ENCODE data around the gene DGLUCY.

The DGLUCY gene

GRCh38 chr14:91272341-91273272, 158.7 kb downstream of the DGLUCY start:
- Histone ChIP-seq H3K4me2 (ENCODE audit: insufficient read depth, low read length) (no peak overlapping the region), H3K4me1 (ENCODE audit: insufficient read depth, low read length) (no peaks in the 10 kb centered on the region), H3K9ac (ENCODE audit: low read depth, low read length) (no peak overlapping the region), H2AFZ (ENCODE audit: low read depth, low read length) (no peak overlapping the region), H3K27ac (ENCODE audit: low read length) (no peak overlapping the region), H4K20me1 (ENCODE audit: insufficient read depth, low read length) (no peaks in the 10 kb centered on the region), H3K36me3 (ENCODE audit: insufficient read depth, low read length) (peaks cover 65% of the 10 kb centered on the region), H3K27me3 (ENCODE audit: insufficient read depth, low read length, poor library complexity) (no peaks in the 10 kb centered on the region), H3K79me2 (ENCODE audit: insufficient read depth, low read length) (no peaks in the 10 kb centered on the region), H3K4me3 (ENCODE audit: low read depth in 1 of 2, low read length in 2 of 2) (no peak overlapping the region), H3K9me3 (ENCODE audit: insufficient read depth, low read length, severe bottlenecking) (no peaks in the 10 kb centered on the region)
- ATAC-seq (ENCODE audit: insufficient read depth, low read depth) (no peak), DNase-seq (no peak)
- no peak for TF ChIP-seq EZH2 (IDR thresholded peaks at IDR 0.05; ENCODE audit: borderline replicate concordance, low read depth, low read length, severe bottlenecking)
- TF ChIP-seq CTCF (IDR thresholded peaks at IDR 0.05; ENCODE audit: borderline replicate concordance, extremely low read depth, low read length, poor library complexity, severe bottlenecking) = no peak

- no peak for TF ChIP-seq EZH2 (IDR thresholded peaks at IDR 0.05; ENCODE audit: borderline replicate concordance, low read depth, low read length, severe bottlenecking)
- Histone ChIP-seq H3K4me1 (ENCODE audit: insufficient read depth, low read length) (no peaks in the 10 kb centered on the region), H3K27me3 (ENCODE audit: insufficient read depth, low read length, poor library complexity) (no peaks in the 10 kb centered on the region), H3K9me3 (ENCODE audit: insufficient read depth, low read length, severe bottlenecking) (no peaks in the 10 kb centered on the region), H3K4me2 (ENCODE audit: insufficient read depth, low read length) (no peak overlapping the region), H3K79me2 (ENCODE audit: insufficient read depth, low read length) (no peaks in the 10 kb centered on the region), H3K36me3 (ENCODE audit: insufficient read depth, low read length) (peaks cover 73% of the 10 kb centered on the region), H3K4me3 (ENCODE audit: low read depth in 1 of 2, low read length in 2 of 2) (no peak overlapping the region), H3K9ac (ENCODE audit: low read depth, low read length) (no peak overlapping the region), H2AFZ (ENCODE audit: low read depth, low read length) (no peak overlapping the region), H3K27ac (ENCODE audit: low read length) (no peak overlapping the region), H4K20me1 (ENCODE audit: insufficient read depth, low read length) (no peaks in the 10 kb centered on the region)
- ATAC-seq (ENCODE audit: insufficient read depth, low read depth) = no peak
- no peak for DNase-seq
Observed at GRCh38 chr14:91273273-91273884, 159.5 kb downstream of the DGLUCY start.

- Histone ChIP-seq H3K4me1 (ENCODE audit: insufficient read depth, low read length) (no peaks in the 10 kb centered on the region), H3K79me2 (ENCODE audit: insufficient read depth, low read length) (no peaks in the 10 kb centered on the region), H3K27me3 (ENCODE audit: insufficient read depth, low read length, poor library complexity) (no peaks in the 10 kb centered on the region), H2AFZ (ENCODE audit: low read depth, low read length) (no peak overlapping the region), H3K27ac (ENCODE audit: low read length) (no peak overlapping the region), H3K9me3 (ENCODE audit: insufficient read depth, low read length, severe bottlenecking) (no peaks in the 10 kb centered on the region), H3K4me2 (ENCODE audit: insufficient read depth, low read length) (no peak overlapping the region), H3K9ac (ENCODE audit: low read depth, low read length) (no peak overlapping the region), H4K20me1 (ENCODE audit: insufficient read depth, low read length) (no peaks in the 10 kb centered on the region), H3K36me3 (ENCODE audit: insufficient read depth, low read length) (peaks cover 76% of the 10 kb centered on the region), H3K4me3 (ENCODE audit: low read depth in 1 of 2, low read length in 2 of 2) (no peak overlapping the region)
- ATAC-seq (ENCODE audit: insufficient read depth, low read depth) (no peak), DNase-seq (no peak)
- TF ChIP-seq CTCF (IDR thresholded peaks at IDR 0.05; ENCODE audit: borderline replicate concordance, extremely low read depth, low read length, poor library complexity, severe bottlenecking) (no peak), EZH2 (IDR thresholded peaks at IDR 0.05; ENCODE audit: borderline replicate concordance, low read depth, low read length, severe bottlenecking) (no peak)
Observed at GRCh38 chr14:91273885-91274273, 160.0 kb downstream of the DGLUCY start.

DNA sequence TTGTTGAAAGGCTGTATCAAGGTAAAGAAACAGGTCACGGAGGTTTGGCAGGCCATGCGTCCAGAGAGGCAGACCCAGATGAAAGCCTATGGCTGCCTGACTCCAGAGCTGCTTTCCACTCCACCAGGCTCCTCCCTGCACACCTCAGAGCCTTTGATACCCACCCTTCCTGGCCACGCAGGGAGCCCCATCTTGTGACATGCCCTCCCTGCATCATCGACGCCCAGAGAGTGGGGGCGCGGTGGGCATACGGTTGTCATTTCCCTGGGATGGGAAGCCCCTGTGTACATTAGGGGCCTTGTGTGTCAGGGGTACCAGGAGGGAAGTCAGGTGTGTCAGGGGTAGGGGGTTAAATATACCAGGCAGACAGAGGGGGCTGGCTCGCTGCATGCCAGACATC, 160.9 kb downstream of the DGLUCY start:
- Histone ChIP-seq H3K9ac (ENCODE audit: low read depth, low read length) (no peak overlapping the region), H3K27me3 (ENCODE audit: insufficient read depth, low read length, poor library complexity) (no peaks in the 10 kb centered on the region), H3K79me2 (ENCODE audit: insufficient read depth, low read length) (no peaks in the 10 kb centered on the region), H3K9me3 (ENCODE audit: insufficient read depth, low read length, severe bottlenecking) (no peaks in the 10 kb centered on the region), H3K4me2 (ENCODE audit: insufficient read depth, low read length) (no peak overlapping the region), H2AFZ (ENCODE audit: low read depth, low read length) (no peak overlapping the region), H3K4me1 (ENCODE audit: insufficient read depth, low read length) (no peaks in the 10 kb centered on the region), H3K27ac (ENCODE audit: low read length) (no peak overlapping the region), H3K4me3 (ENCODE audit: low read depth in 1 of 2, low read length in 2 of 2) (no peak overlapping the region), H3K36me3 (ENCODE audit: insufficient read depth, low read length) (peaks cover 85% of the 10 kb centered on the region), H4K20me1 (ENCODE audit: insufficient read depth, low read length) (no peaks in the 10 kb centered on the region)
- TF ChIP-seq EZH2 (IDR thresholded peaks at IDR 0.05; ENCODE audit: borderline replicate concordance, low read depth, low read length, severe bottlenecking) (no peak), CTCF (IDR thresholded peaks at IDR 0.05; ENCODE audit: borderline replicate concordance, extremely low read depth, low read length, poor library complexity, severe bottlenecking) (no peak)
- DNase-seq = no peak
- ATAC-seq (ENCODE audit: insufficient read depth, low read depth) = no peak

Data from DND-41 (cell line).